CD4-positive, CD25-positive, alpha-beta regulatory T cell (primary cell): ENCODE measurements around the gene SARDH. TPM values are rescaled to one million over a fixed set of nuclear protein-coding genes. Genes with fewer than 3 reads are reported as not detected.
A peak's percentile ranks its signal among the peaks of the same experiment; 100 is the strongest.

Source experiments
- ATAC-seq, 2 donors: fragments of 150-1000 bp; cut with Tn5 transposase; one replicate each; pipeline ENCODE4 v1.10.0; 2021; ENCODE audit warnings: low read depth in 2 of 2, moderate number of reproducible peaks in 2 of 2, moderate library complexity in 1 of 2
- DNase-seq, 3 donors: peaks; one replicate each; pipeline versions ENCODE4 v3.0.0 to v3.0.0-alpha.2; 2012 to 2022; ENCODE audit warnings: mixed read lengths in 1 of 3
- H3K27ac ChIP-seq: one replicate; pipeline ENCODE4 v1.7.0; 2013; ENCODE audit warnings: mild to moderate bottlenecking, low read length; ENCODE audit not compliant: insufficient read depth, poor library complexity, severe bottlenecking
- H3K27me3 ChIP-seq: one replicate; pipeline ENCODE4 v1.7.0; 2013; ENCODE audit warnings: low read length; ENCODE audit not compliant: control insufficient read depth, insufficient read depth
- H3K36me3 ChIP-seq: one replicate; pipeline ENCODE4 v1.7.0; 2013; ENCODE audit warnings: mild to moderate bottlenecking, low read length, moderate library complexity; ENCODE audit not compliant: control insufficient read depth, insufficient read depth
- H3K4me1 ChIP-seq: 2 replicates; pipeline ENCODE4 v1.7.0; 2013; ENCODE audit warnings: mild to moderate bottlenecking, low read length; ENCODE audit not compliant: insufficient read depth, control insufficient read depth, poor library complexity, severe bottlenecking
- H3K4me3 ChIP-seq: one replicate; pipeline ENCODE4 v1.7.0; 2013; ENCODE audit warnings: low read depth, mild to moderate bottlenecking, low read length, moderate library complexity
- H3K9me3 ChIP-seq, 2 experiments: 1 replicate in 1 of 2; 2 replicates in 1 of 2; pipeline ENCODE4 v1.7.0; 2013; ENCODE audit warnings: low read length in 2 of 2, mild to moderate bottlenecking in 1 of 2, moderate library complexity in 1 of 2; ENCODE audit not compliant: control insufficient read depth in 2 of 2
- H3K27ac Mint-ChIP-seq, 3 donors: one replicate each; pipeline ENCODE4 v1.8.0; 2020 to 2022; ENCODE audit warnings: mild to moderate bottlenecking in 3 of 3, mixed read lengths in 3 of 3, moderate library complexity in 2 of 3
- H3K27me3 Mint-ChIP-seq: one replicate; pipeline ENCODE4 v1.8.0; 2022; ENCODE audit warnings: mild to moderate bottlenecking, mixed read lengths
- H3K36me3 Mint-ChIP-seq: one replicate; pipeline ENCODE4 v1.8.0; 2020; ENCODE audit warnings: mixed read lengths
- H3K4me1 Mint-ChIP-seq, 4 donors: one replicate each; pipeline ENCODE4 v1.8.0; 2020 to 2022; ENCODE audit warnings: mixed read lengths in 4 of 4, mild to moderate bottlenecking in 1 of 4
- H3K4me3 Mint-ChIP-seq, 4 donors: one replicate each; pipeline ENCODE4 v1.8.0; 2020 to 2022; ENCODE audit warnings: mild to moderate bottlenecking in 4 of 4, mixed read lengths in 4 of 4, moderate library complexity in 3 of 4
- H3K9me3 Mint-ChIP-seq, 7 donors: one replicate each; pipeline ENCODE4 v1.8.0; 2020 to 2022; ENCODE audit warnings: mixed read lengths in 7 of 7, mild to moderate bottlenecking in 3 of 7, moderate library complexity in 2 of 7
- polyA plus RNA-seq, 4 donors: library from polyadenylated mRNA; unstranded; fragments of 300-500 nt; fragmentation: Illumina TruSeq; gene quantifications; one replicate each; pipeline ENCODE4 v1.2.3, GENCODE V29; 2021
- total RNA-seq: library from RNA; stranded (reverse); gene quantifications from one replicate; pipeline ENCODE4 v1.2.3, GENCODE V29; 2022

SARDH gene
- total and polyA plus RNA-seq, 5 donors from 2014 or later: 5.8 to 15.6 (median 8.4) TPM

GRCh38 chr9:133701321-133701980, 36.7 kb downstream of the SARDH start:
- H3K9me3 ChIP-seq: no peaks in the 10 kb centered on the region
- H3K36me3 ChIP-seq: no peaks in the 10 kb centered on the region
- H3K4me3 ChIP-seq: peak overlapping the region; percentile 71
- Mint-ChIP-seq H3K9me3 (peaks cover 0 to 2% (median 0%) of the 10 kb centered on the region in 7 donors), H3K27ac (peak overlapping the region; percentile 99 to 100 (median 99)), H3K4me3 (peak overlapping the region; percentile 83 to 89 (median 88)), H3K27me3 (no peaks in the 10 kb centered on the region), H3K4me1 (peaks cover 23 to 66% (median 40%) of the 10 kb centered on the region in 4 donors), H3K36me3 (no peaks in the 10 kb centered on the region)
- ATAC-seq (peak; percentile 13 to 18), DNase-seq (peak in 2 of 3 donors; percentile 60)
- peaks cover 63% of the 10 kb centered on the region for H3K4me1 ChIP-seq
- no peaks in the 10 kb centered on the region for H3K27me3 ChIP-seq
- peak overlapping the region; percentile 87 for H3K27ac ChIP-seq

GRCh38 chr9:133700819-133701320, 37.3 kb downstream of the SARDH start:
- Histone ChIP-seq H3K36me3 (no peaks in the 10 kb centered on the region), H3K9me3 (no peaks in the 10 kb centered on the region), H3K4me1 (peaks cover 63% of the 10 kb centered on the region), H3K4me3 (peak overlapping the region; percentile 71), H3K27me3 (no peaks in the 10 kb centered on the region), H3K27ac (peak overlapping the region; percentile 87)
- H3K27ac Mint-ChIP-seq: peak overlapping the region; percentile 99 to 100 (median 99)
- ATAC-seq (peak; percentile 8 to 13), DNase-seq (peak in 1 of 3 donors; percentile 8)
- H3K27me3 Mint-ChIP-seq: no peaks in the 10 kb centered on the region
- peaks cover 0 to 2% (median 0%) of the 10 kb centered on the region in 7 donors for H3K9me3 Mint-ChIP-seq
- H3K36me3 Mint-ChIP-seq: no peaks in the 10 kb centered on the region
- peaks cover 24 to 68% (median 39%) of the 10 kb centered on the region in 4 donors for H3K4me1 Mint-ChIP-seq
- peak overlapping the region; percentile 83 to 89 (median 88) for H3K4me3 Mint-ChIP-seq

GRCh38 chr9:133699546-133699945, 38.6 kb downstream of the SARDH start:
- H3K4me1 ChIP-seq: peaks cover 63% of the 10 kb centered on the region
- DNase-seq: no peak
- peak overlapping the region; percentile 31 to 51 (median 41) for H3K4me3 Mint-ChIP-seq

GRCh38 chr9:133696071-133696472, 42.1 kb downstream of the SARDH start:
- ATAC-seq: no peak
- Mint-ChIP-seq H3K27me3 (no peaks in the 10 kb centered on the region), H3K36me3 (peaks cover 10% of the 10 kb centered on the region), H3K4me3 (peak overlapping the region in 1 of 4 donors; percentile 71), H3K9me3 (peaks cover 0 to 2% (median 0%) of the 10 kb centered on the region in 7 donors), H3K27ac (peak overlapping the region in 1 of 3 donors; percentile 29), H3K4me1 (peaks cover 18 to 63% (median 33%) of the 10 kb centered on the region in 4 donors)
- no peaks in the 10 kb centered on the region for H3K9me3 ChIP-seq
- H3K4me1 ChIP-seq: peaks cover 31% of the 10 kb centered on the region
- H3K27me3 ChIP-seq: no peaks in the 10 kb centered on the region
- no peak overlapping the region for H3K27ac ChIP-seq
- no peak for DNase-seq
- H3K4me3 ChIP-seq: no peak overlapping the region
- H3K36me3 ChIP-seq: no peaks in the 10 kb centered on the region

More at GRCh38 chr9:133699546-133699945, 38.6 kb downstream of the SARDH start:
- Histone ChIP-seq H3K27me3 (no peaks in the 10 kb centered on the region), H3K4me3 (peak overlapping the region; percentile 43), H3K27ac (peak overlapping the region; percentile 87), H3K9me3 (no peaks in the 10 kb centered on the region), H3K36me3 (no peaks in the 10 kb centered on the region)
- peaks cover 24 to 73% (median 39%) of the 10 kb centered on the region in 4 donors for H3K4me1 Mint-ChIP-seq
- peaks cover 5% of the 10 kb centered on the region for H3K36me3 Mint-ChIP-seq
- ATAC-seq: no peak
- H3K9me3 Mint-ChIP-seq: peaks cover 0 to 2% (median 0%) of the 10 kb centered on the region in 7 donors
- H3K27ac Mint-ChIP-seq: peak overlapping the region; percentile 69 to 99 (median 77)
- H3K27me3 Mint-ChIP-seq: no peaks in the 10 kb centered on the region

GRCh38 chr9:133694686-133695085, 43.5 kb downstream of the SARDH start:
- H3K9me3 ChIP-seq: no peaks in the 10 kb centered on the region
- DNase-seq (no peak), ATAC-seq (no peak)
- H3K27ac ChIP-seq: no peak overlapping the region
- H3K27ac Mint-ChIP-seq: peak overlapping the region in 1 of 3 donors; percentile 32
- H3K4me1 ChIP-seq: peaks cover 17% of the 10 kb centered on the region
- H3K4me3 ChIP-seq: no peak overlapping the region
- no peaks in the 10 kb centered on the region for H3K27me3 ChIP-seq
- no peaks in the 10 kb centered on the region for H3K27me3 Mint-ChIP-seq
- peaks cover 4% of the 10 kb centered on the region for H3K36me3 ChIP-seq
- no peak overlapping the region for H3K4me3 Mint-ChIP-seq
- H3K4me1 Mint-ChIP-seq: peaks cover 16 to 51% (median 25%) of the 10 kb centered on the region in 4 donors
- H3K36me3 Mint-ChIP-seq: peaks cover 10% of the 10 kb centered on the region
- peaks cover 0 to 2% (median 0%) of the 10 kb centered on the region in 7 donors for H3K9me3 Mint-ChIP-seq

- Mint-ChIP-seq H3K9me3 (peaks cover 0 to 2% (median 0%) of the 10 kb centered on the region in 7 donors), H3K4me1 (peaks cover 16 to 44% (median 23%) of the 10 kb centered on the region in 4 donors), H3K27ac (peak overlapping the region in 2 of 3 donors; percentile 15 to 43), H3K4me3 (no peak overlapping the region), H3K27me3 (no peaks in the 10 kb centered on the region), H3K36me3 (peaks cover 10% of the 10 kb centered on the region)
- no peak overlapping the region for H3K4me3 ChIP-seq
- peaks cover 4% of the 10 kb centered on the region for H3K36me3 ChIP-seq
- H3K4me1 ChIP-seq: peaks cover 12% of the 10 kb centered on the region
- no peaks in the 10 kb centered on the region for H3K27me3 ChIP-seq
- DNase-seq (no peak), ATAC-seq (no peak)
- no peaks in the 10 kb centered on the region for H3K9me3 ChIP-seq
- H3K27ac ChIP-seq: no peak overlapping the region
These were observed 44.2 kb downstream of the SARDH start for GRCh38 chr9:133693703-133694529.

GRCh38 chr9:133693116-133693515, 45.0 kb downstream of the SARDH start:
- H3K9me3 ChIP-seq: no peaks in the 10 kb centered on the region
- Mint-ChIP-seq H3K36me3 (peaks cover 10% of the 10 kb centered on the region), H3K27ac (peak overlapping the region in 2 of 3 donors; percentile 15 to 53), H3K9me3 (no peaks in the 10 kb centered on the region), H3K4me3 (no peak overlapping the region), H3K27me3 (no peaks in the 10 kb centered on the region), H3K4me1 (peaks cover 9 to 36% (median 19%) of the 10 kb centered on the region in 4 donors)
- no peak for DNase-seq
- peaks cover 4% of the 10 kb centered on the region for H3K36me3 ChIP-seq
- no peak overlapping the region for H3K27ac ChIP-seq
- ATAC-seq: no peak
- H3K27me3 ChIP-seq: no peaks in the 10 kb centered on the region
- H3K4me1 ChIP-seq: peaks cover 4% of the 10 kb centered on the region
- H3K4me3 ChIP-seq: no peak overlapping the region
